ENCODE results near the gene GRK5. TPM values are rescaled to one million over a fixed set of nuclear protein-coding genes. Genes with fewer than 3 reads are reported as not detected.

The GRK5 gene
- 33.9 and 52.8 TPM in 2 replicates for total RNA-seq

DNA sequence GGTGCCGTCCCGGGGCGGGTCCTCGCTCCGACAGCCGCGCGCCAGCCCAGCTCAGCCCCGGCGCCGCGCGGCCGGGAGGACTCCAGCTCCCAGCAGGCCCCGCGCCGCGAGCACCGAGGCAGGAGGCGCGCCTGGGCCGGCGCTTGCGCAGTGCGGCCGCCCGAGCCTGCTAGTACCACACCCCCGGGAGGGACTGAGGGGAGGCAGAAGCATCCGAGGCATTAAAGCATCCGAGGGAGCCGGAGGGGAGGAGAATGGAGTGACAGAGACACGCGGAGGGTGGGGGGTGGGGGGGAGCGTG lies at the start of gene GRK5:
TSS of gene GRK5 (plus strand) at position 206 of the 301 bp plus-strand sequence. CDS start 347 bp downstream, outside the sequence.

GRCh38 chr10:119165171-119166117 lies 41.9 kb upstream of the GRK5 start, which contains the start of gene SFXN4:
Gene SFXN4, minus strand, starts transcription at chr10:119165714. Its CDS starts 67 bp downstream, at chr10:119165647.

DNA sequence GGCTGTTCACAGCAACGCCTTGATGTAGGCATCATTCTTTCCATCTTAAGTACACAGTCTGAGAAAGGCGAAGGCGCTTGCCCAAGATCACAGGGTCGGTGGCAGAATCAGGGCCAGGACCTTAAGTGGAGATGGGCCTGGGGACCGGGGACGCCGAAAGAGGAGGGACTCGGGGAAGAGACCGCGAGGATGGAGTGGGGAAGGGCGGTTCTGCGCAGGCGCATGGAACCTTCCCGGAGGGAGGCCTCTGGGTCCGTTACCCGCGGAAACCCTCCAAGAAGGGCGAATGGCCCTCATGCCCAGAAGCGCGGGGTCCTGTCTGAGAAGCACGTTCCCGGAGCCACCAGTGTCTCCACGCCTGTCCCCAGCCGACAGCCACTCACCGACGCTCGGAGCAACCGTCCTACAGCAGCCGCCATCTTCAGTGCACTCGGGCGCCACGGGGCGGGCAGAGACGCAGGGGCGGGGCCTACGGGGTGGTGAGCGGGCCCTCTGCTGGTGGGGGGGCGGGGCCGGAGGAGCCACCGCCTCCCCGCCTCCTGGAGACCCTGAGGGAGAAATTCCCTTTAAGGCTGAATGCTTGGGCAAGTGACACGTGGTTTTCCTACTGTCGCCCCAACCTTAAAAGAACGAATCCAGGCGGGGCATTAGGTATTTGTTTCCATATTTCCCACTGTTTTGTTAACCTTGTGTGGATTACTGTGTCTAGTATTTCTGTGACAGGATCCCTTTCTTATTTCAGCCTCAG lies 28.8 kb upstream of the GRK5 start, which contains the start of gene PRDX3:
TSS of gene PRDX3 (minus strand) at position 441 of the 748 bp plus-strand sequence. CDS start at position 419, 22 bp downstream.

Small RNA genes lying within 50 kb of the gene (small RNA-seq; reads per million reads assigned to genes)
- gene MIR4681 (ENCODE audit: low replicate concordance), result not detected
- gene RN7SL749P (ENCODE audit: low replicate concordance), result not detected

Other genes with a start within 250 kb of the GRK5 start
- 0.66 and 8.4 TPM in 2 replicates for gene NANOS1, start 177.9 kb upstream of the GRK5 start, total RNA-seq
- gene EIF3A, start 126.8 kb upstream of the GRK5 start, total RNA-seq, result 147 and 166 TPM in 2 replicates
- gene DENND10, start 103.5 kb upstream of the GRK5 start, total RNA-seq, result 59.7 and 134 TPM in 2 replicates
- gene SFXN4, start 41.9 kb upstream of the GRK5 start, total RNA-seq, result 11.6 and 17.5 TPM in 2 replicates
- 135 and 182 TPM in 2 replicates for gene PRDX3, start 28.8 kb upstream of the GRK5 start, total RNA-seq